Measurements from ENCODE around the gene KIZ.

GRCh38 chr20:21174516-21175239 lies 48.8 kb downstream of the KIZ start:
- TF ChIP-seq CTCF (conservative IDR thresholded peaks at IDR 0.05; ENCODE audit: low read depth, low read length) (no peak), EZH2phosphoT487 (IDR thresholded peaks at IDR 0.05; ENCODE audit: borderline replicate concordance, low read length) (no peak)
